IPS-NIHi7 (cell line): ENCODE measurements around the gene ZNF544.
A peak's percentile ranks its signal among the peaks of the same experiment; 100 is the strongest.
"Not testable (repeated sequence)": the region's sequence is repeated elsewhere in the genome, so short reads cannot be mapped to it uniquely, and the experiment has no call there.

Source experiments
- DNase-seq: peaks from one replicate; pipeline ENCODE4 v3.0.0; 2012; ENCODE audit warnings: mixed read lengths; ENCODE audit errors: extremely low spot score

Gene ZNF544

GRCh38 chr19:58252102-58252685 is 23.5 kb downstream of the ZNF544 start:
- DNase-seq: no peak

- not testable (repeated sequence) for DNase-seq
Observed at GRCh38 chr19:58258259-58258658, 29.5 kb downstream of the ZNF544 start.

DNA sequence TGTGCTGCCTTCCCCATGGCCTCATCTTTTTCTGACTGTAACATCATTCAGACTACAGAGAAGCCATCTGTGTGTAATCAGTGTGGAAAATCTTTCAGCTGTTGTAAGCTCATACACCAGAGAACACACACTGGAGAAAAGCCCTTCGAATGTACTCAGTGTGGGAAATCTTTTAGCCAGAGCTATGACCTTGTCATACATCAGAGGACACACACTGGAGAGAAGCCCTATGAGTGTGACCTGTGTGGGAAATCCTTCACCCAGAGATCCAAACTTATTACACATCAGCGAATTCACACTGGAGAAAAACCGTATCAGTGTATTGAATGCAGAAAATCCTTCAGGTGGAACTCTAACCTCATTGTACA is 32.9 kb downstream of the ZNF544 start:
- no peak for DNase-seq

DNA sequence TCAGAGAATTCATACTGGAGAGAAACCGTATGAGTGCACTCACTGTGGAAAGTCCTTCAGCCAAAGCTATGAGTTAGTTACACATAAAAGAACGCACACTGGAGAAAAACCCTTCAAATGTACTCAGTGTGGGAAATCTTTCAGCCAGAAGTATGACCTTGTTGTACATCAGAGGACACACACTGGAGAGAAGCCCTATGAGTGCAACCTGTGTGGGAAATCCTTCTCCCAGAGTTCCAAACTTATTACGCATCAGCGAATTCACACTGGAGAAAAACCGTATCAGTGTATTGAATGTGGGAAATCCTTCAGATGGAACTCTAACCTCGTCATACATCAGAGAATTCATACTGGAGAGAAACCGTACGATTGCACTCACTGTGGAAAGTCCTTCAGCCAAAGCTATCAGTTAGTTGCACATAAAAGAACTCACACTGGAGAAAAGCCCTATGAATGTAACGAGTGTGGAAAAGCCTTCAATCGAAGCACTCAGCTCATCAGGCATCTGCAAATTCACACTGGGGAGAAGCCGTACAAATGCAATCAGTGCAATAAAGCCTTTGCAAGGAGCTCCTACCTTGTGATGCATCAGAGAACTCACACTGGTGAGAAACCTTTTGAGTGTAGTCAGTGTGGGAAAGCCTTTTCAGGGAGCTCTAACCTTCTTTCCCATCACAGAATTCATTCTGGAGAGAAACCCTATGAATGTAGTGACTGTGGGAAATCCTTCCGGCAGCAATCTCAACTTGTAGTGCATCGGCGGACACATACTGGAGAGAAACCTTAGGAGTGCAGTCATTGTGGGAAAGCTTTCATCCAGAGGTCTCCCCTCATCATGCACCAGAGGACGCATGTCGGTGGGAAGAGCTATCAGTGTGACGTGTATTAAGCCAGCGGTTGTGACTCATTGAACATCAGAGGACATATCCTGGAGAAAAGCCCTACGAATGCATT is 33.5 kb downstream of the ZNF544 start:
- no peak for DNase-seq

DNA sequence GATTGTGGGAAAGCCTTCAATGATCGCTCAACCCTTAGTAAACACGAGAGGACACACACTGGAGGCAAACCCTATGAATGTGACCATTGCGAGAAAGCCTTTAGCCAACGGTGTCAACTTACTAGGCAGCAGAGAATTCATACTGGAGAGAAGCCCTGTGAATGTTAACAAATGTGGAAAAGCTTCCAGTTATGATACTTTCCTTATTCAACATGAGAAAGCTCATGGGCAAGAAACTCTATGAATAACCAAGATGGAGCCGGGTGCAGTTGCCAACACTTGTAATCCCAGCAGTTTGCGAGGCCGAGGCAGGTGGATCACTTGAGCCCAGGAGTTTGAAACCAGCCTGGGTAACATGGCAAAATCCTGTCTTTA is 34.2 kb downstream of the ZNF544 start:
- DNase-seq: no peak

- no peak for DNase-seq
Observed at GRCh38 chr19:58265100-58265499, 36.4 kb downstream of the ZNF544 start.

GRCh38 chr19:58268344-58268743 is 39.6 kb downstream of the ZNF544 start:
- DNase-seq: no peak

- no peak for DNase-seq
Observed at GRCh38 chr19:58274771-58275201, 46.1 kb downstream of the ZNF544 start.

DNA sequence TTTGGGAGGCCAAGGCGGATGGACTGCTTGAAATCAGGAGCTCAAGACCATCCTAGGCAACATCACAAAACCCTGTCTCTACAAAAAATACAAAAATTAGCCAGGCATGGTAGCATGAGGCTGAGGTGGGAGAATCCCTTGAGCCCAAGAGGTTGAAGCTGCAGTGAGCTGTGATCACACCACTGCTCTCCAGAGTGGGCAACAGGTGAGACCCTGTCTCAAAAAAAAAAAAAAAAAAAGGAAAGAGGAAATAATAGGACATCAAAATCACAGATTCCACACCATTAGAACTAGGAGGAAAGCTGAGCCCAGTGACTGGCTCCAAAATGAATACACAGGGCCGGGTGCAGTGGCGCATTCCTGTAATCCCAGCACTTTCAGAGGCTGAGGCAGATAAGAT is 46.9 kb downstream of the ZNF544 start:
- no peak for DNase-seq

- no peak for DNase-seq
Observed at GRCh38 chr19:58277197-58277596, 48.5 kb downstream of the ZNF544 start.

GRCh38 chr19:58277748-58278540 is 49.2 kb downstream of the ZNF544 start:
- DNase-seq: no peak

- DNase-seq: peak; percentile 100
Observed at GRCh38 chr19:58278541-58279041, 49.9 kb downstream of the ZNF544 start, which contains the start of gene ZNF8. TSS of gene ZNF8 (plus strand) at chr19:58278955. CDS start at chr19:58279082, 127 bp downstream.

GRCh38 chr19:58279042-58279924 is 50.6 kb downstream of the ZNF544 start:
- DNase-seq: peak; percentile 93

DNA sequence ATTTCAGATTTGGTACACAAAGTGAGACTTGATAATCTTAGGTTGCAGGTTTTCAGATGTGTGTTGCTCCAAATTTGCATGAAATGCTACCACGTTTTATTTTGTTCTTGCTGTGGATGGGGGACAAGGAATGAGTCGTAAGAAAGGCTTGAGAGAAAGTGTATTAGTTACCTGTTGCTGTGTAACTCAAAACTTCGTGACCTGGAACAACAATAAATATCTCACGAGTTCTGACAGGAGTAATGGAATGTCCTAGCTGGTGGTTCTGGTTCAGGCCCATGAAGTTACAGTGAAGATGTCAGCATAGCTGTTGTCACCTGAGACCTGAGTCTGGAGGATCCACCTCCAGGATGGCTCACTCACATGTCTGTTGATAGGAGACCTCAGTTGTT is 51.2 kb downstream of the ZNF544 start:
- no peak for DNase-seq

GRCh38 chr19:58284199-58284598 is 55.5 kb downstream of the ZNF544 start:
- no peak for DNase-seq

DNA sequence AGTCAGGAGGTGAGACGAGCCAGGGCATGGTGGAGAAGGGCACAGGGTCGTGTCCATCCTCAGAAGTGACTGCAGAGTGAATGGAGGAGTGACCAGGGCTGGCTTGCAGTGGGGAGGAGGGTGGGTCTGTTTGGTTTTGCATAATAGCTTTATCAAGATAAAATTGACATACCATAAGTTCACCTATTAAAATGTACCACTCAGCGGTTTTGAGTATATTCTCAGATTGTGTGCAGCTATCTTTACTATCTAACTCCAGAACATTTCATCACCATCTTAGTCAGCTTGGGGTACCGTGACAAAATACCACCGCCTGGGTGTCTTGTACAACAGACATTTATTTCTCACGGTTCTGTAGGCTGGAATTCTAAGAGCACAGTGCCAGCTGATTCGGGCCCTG is 63.2 kb downstream of the ZNF544 start:
- DNase-seq: no peak

- no peak for DNase-seq
Observed at GRCh38 chr19:58294743-58295374, 66.1 kb downstream of the ZNF544 start.

GRCh38 chr19:58296104-58296503 is 67.4 kb downstream of the ZNF544 start:
- DNase-seq: no peak

GRCh38 chr19:58300620-58301019 is 71.9 kb downstream of the ZNF544 start:
- DNase-seq: no peak

DNA sequence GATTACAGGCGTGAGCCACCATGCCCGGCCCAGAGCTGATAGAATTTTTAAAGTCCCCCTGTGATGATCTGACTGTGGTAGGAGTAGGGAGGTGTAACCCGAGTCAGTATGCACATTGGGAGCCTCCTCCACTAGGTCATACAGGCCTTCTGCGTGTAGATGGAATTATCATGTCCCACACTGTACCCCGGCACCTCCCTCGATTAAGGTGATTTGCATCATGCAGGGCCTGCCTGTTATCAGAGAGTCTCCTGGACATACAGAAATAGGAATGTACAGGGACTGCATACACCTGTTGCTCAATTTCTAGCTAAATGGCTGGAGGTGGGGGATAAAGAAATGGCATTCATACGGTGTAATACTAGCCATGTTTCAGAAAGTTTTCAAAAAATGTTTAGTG is 75.5 kb downstream of the ZNF544 start:
- DNase-seq: no peak

GRCh38 chr19:58304748-58305064 is 76.0 kb downstream of the ZNF544 start:
- DNase-seq: no peak
